B cell (primary cell): ENCODE measurements around the gene KRT73.

ENCODE experiments used
- EZH2 ChIP-seq: IDR thresholded peaks from 2 replicates; pipeline ENCODE4 v1.6.1; 2012; ENCODE audit warnings: borderline replicate concordance, low read depth, mild to moderate bottlenecking, moderate library complexity, low read length; ENCODE audit not compliant: insufficient read depth, poor library complexity, severe bottlenecking
- TF ChIP-seq, protein P1 (sequence below): fragments of 200-600 bp; IDR thresholded peaks from one replicate; pipeline ENCODE4 v1.8.0; 2022; ENCODE audit warnings: antibody characterized with exemption, mild to moderate bottlenecking

DNA sequence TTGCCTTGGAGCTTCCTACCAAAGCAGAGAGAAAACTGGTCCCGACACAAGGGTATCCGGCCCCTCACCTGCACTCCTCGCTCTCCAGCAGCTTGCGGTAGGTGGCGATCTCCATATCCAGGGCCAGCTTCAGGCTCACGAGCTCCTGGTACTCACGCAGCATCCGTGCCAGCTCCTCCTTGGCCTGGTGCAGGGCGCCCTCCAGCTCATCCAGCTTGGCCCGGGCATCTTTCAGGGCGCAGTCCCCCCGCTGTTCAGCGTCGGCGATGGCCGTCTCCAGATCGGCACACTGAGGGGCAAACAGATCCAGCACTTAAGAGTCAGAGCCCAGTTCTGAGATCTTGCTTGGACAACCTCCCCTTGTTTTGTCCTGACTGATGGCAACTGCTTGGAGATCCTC, 30.8 kb downstream of the KRT73 start:
- TF ChIP-seq, protein P1, sequence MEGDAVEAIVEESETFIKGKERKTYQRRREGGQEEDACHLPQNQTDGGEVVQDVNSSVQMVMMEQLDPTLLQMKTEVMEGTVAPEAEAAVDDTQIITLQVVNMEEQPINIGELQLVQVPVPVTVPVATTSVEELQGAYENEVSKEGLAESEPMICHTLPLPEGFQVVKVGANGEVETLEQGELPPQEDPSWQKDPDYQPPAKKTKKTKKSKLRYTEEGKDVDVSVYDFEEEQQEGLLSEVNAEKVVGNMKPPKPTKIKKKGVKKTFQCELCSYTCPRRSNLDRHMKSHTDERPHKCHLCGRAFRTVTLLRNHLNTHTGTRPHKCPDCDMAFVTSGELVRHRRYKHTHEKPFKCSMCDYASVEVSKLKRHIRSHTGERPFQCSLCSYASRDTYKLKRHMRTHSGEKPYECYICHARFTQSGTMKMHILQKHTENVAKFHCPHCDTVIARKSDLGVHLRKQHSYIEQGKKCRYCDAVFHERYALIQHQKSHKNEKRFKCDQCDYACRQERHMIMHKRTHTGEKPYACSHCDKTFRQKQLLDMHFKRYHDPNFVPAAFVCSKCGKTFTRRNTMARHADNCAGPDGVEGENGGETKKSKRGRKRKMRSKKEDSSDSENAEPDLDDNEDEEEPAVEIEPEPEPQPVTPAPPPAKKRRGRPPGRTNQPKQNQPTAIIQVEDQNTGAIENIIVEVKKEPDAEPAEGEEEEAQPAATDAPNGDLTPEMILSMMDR, result no peak
- TF ChIP-seq EZH2, result no peak
